HL-60 (cell line): ENCODE data around the gene CAPZA2.

ENCODE experiments used
- GABPA ChIP-seq: IDR thresholded peaks from 2 replicates; pipeline ENCODE4 v1.6.1; 2012; ENCODE audit warnings: low read depth
- POLR2AphosphoS5 ChIP-seq: IDR thresholded peaks from 2 replicates; pipeline ENCODE4 v1.6.1; 2012; ENCODE audit warnings: low read depth
- TF ChIP-seq, protein P1 (sequence below): IDR thresholded peaks from one replicate; pipeline ENCODE4 v1.5.1; 2011; ENCODE audit warnings: low read length, control low read depth, inconsistent platforms; ENCODE audit not compliant: insufficient read depth
- TF ChIP-seq, protein P2 (sequence below): IDR thresholded peaks from 2 replicates; pipeline ENCODE4 v1.6.1; 2012; ENCODE audit warnings: low read depth; ENCODE audit not compliant: insufficient replicate concordance

DNA sequence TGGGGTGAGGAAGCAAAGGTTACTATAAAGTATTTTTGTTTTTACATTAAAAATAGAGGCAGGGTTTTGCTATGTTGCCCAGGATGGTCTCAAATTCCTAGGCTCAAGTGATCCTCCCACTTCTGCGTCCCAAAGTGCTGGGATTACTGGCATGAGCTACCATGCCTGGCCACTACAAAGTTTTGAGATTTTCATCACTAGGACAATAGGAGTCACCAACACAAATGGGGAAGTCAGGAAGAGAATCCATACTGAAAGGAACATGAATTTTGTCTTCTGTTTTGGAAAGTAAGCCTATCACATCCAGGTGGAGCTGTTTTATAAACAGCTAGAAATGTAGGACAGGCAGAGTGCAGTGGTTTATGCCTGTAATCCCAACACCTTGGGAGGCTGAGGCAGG lies 20.0 kb upstream of the CAPZA2 start:
- TF ChIP-seq, protein P1, sequence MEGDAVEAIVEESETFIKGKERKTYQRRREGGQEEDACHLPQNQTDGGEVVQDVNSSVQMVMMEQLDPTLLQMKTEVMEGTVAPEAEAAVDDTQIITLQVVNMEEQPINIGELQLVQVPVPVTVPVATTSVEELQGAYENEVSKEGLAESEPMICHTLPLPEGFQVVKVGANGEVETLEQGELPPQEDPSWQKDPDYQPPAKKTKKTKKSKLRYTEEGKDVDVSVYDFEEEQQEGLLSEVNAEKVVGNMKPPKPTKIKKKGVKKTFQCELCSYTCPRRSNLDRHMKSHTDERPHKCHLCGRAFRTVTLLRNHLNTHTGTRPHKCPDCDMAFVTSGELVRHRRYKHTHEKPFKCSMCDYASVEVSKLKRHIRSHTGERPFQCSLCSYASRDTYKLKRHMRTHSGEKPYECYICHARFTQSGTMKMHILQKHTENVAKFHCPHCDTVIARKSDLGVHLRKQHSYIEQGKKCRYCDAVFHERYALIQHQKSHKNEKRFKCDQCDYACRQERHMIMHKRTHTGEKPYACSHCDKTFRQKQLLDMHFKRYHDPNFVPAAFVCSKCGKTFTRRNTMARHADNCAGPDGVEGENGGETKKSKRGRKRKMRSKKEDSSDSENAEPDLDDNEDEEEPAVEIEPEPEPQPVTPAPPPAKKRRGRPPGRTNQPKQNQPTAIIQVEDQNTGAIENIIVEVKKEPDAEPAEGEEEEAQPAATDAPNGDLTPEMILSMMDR = no peak
- TF ChIP-seq GABPA (no peak), POLR2AphosphoS5 (no peak)
- TF ChIP-seq, protein P2, sequence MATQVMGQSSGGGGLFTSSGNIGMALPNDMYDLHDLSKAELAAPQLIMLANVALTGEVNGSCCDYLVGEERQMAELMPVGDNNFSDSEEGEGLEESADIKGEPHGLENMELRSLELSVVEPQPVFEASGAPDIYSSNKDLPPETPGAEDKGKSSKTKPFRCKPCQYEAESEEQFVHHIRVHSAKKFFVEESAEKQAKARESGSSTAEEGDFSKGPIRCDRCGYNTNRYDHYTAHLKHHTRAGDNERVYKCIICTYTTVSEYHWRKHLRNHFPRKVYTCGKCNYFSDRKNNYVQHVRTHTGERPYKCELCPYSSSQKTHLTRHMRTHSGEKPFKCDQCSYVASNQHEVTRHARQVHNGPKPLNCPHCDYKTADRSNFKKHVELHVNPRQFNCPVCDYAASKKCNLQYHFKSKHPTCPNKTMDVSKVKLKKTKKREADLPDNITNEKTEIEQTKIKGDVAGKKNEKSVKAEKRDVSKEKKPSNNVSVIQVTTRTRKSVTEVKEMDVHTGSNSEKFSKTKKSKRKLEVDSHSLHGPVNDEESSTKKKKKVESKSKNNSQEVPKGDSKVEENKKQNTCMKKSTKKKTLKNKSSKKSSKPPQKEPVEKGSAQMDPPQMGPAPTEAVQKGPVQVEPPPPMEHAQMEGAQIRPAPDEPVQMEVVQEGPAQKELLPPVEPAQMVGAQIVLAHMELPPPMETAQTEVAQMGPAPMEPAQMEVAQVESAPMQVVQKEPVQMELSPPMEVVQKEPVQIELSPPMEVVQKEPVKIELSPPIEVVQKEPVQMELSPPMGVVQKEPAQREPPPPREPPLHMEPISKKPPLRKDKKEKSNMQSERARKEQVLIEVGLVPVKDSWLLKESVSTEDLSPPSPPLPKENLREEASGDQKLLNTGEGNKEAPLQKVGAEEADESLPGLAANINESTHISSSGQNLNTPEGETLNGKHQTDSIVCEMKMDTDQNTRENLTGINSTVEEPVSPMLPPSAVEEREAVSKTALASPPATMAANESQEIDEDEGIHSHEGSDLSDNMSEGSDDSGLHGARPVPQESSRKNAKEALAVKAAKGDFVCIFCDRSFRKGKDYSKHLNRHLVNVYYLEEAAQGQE = no peak
